Activated B cell treated with CpG ODN at 0.5 μM for 24 hours (primary cell): Measurements from ENCODE around the gene PGRMC1. TPM values are rescaled to one million over a fixed set of nuclear protein-coding genes. Genes with fewer than 3 reads are reported as not detected.
"Not testable (repeated sequence)": the region's sequence is repeated elsewhere in the genome, so short reads cannot be mapped to it uniquely, and the experiment has no call there.

ENCODE experiments used
- ATAC-seq: fragments of 200-7000 bp; cut with Tn5 transposase; one replicate; pipeline ENCODE4 v1.10.0; 2021; ENCODE audit warnings: low read depth, mild to moderate bottlenecking, moderate library complexity
- CTCF ChIA-PET: fragments of 350-600 bp; sonication (Branson Sonifier 250); formaldehyde crosslinking; loops from one replicate; lab custom pipeline; 2021; ENCODE audit warnings: antibody characterized with exemption; lab: Charles Lee
- POLR2A ChIA-PET: fragments of 350-600 bp; sonication (Branson Sonifier 250); formaldehyde crosslinking; loops from one replicate; lab custom pipeline; 2021; ENCODE audit warnings: antibody characterized with exemption; lab: Charles Lee
- DNase-seq: peaks from one replicate; pipeline ENCODE4 v3.0.0; 2022
- H3K27ac Mint-ChIP-seq: one replicate; pipeline ENCODE4 v1.8.0; 2020; ENCODE audit warnings: mixed read lengths
- H3K27me3 Mint-ChIP-seq: one replicate; pipeline ENCODE4 v1.8.0; 2021; ENCODE audit warnings: mixed read lengths
- H3K36me3 Mint-ChIP-seq: one replicate; pipeline ENCODE4 v1.8.0; 2021; ENCODE audit warnings: low read depth, mixed read lengths
- H3K4me1 Mint-ChIP-seq: one replicate; pipeline ENCODE4 v1.8.0; 2021; ENCODE audit warnings: mixed read lengths
- H3K4me3 Mint-ChIP-seq: one replicate; pipeline ENCODE4 v1.8.0; 2020; ENCODE audit warnings: mild to moderate bottlenecking, mixed read lengths
- H3K9me3 Mint-ChIP-seq: one replicate; pipeline ENCODE4 v1.8.0; 2020; ENCODE audit warnings: mixed read lengths
- intact Hi-C: fragments of 100-400 bp; cut with micrococcal nuclease; formaldehyde crosslinking; loops from one replicate; pipeline ENCODE4 v1.15.1; 2024
- total RNA-seq: library from RNA; stranded (reverse); gene quantifications from 2 replicates; pipeline ENCODE4 v1.2.3, GENCODE V29; 2022
- TF ChIP-seq, protein P1 (sequence below): fragments of 200-600 bp; IDR thresholded peaks from one replicate; pipeline ENCODE4 v1.8.0; 2022; ENCODE audit warnings: antibody characterized with exemption, mild to moderate bottlenecking

Gene PGRMC1
- total RNA-seq, 1 donor from 2014 or later: 9.8 TPM

DNA sequence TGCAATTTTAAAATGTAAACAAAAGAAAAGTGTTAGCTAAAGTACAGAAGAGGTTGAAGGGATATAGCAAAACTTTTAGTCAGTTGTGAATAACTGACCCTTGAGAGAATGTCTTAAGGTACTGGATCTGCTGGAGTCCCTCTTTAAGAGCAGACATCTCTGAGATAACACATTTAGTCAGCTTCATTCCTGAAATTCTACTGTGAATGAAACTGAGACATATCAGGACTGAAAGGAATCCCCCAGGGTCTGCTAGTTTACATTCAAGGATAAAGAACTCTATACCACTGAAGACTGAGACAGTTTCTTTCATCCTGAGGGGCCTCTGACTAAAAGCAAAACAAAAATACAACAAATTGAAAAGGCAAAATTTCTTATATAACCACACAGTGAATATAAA lies 54.4 kb downstream of the PGRMC1 start:
- TF ChIP-seq, protein P1, sequence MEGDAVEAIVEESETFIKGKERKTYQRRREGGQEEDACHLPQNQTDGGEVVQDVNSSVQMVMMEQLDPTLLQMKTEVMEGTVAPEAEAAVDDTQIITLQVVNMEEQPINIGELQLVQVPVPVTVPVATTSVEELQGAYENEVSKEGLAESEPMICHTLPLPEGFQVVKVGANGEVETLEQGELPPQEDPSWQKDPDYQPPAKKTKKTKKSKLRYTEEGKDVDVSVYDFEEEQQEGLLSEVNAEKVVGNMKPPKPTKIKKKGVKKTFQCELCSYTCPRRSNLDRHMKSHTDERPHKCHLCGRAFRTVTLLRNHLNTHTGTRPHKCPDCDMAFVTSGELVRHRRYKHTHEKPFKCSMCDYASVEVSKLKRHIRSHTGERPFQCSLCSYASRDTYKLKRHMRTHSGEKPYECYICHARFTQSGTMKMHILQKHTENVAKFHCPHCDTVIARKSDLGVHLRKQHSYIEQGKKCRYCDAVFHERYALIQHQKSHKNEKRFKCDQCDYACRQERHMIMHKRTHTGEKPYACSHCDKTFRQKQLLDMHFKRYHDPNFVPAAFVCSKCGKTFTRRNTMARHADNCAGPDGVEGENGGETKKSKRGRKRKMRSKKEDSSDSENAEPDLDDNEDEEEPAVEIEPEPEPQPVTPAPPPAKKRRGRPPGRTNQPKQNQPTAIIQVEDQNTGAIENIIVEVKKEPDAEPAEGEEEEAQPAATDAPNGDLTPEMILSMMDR: no peak
- Mint-ChIP-seq H3K36me3 (no peaks in the 10 kb centered on the region), H3K4me3 (no peak overlapping the region), H3K27ac (no peak overlapping the region), H3K27me3 (peaks cover 2% of the 10 kb centered on the region), H3K9me3 (no peaks in the 10 kb centered on the region), H3K4me1 (no peaks in the 10 kb centered on the region)
- intact Hi-C loops: no loop called here
- DNase-seq: no peak
- CTCF ChIA-PET: no interaction called here
- no peak for ATAC-seq
- POLR2A ChIA-PET: no interaction called here

DNA sequence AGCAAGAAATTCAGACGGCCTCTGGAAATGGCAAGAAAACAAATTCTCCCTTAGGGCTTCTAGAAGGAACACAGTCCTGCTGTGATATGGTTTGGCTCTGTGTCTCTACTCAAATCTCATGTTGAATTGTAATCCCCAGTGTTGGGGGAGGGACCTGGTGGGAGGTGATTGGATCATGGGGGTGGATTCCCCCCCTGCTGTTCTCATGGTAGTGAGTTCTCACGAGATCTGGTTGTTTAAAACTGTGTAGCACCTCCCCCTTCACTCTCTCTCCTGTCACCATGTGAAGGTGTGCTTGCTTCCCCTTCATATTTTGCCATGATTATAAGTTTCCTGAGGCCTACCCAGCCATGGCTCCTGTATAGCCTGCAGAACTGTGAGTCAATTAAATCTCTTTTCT lies 55.2 kb downstream of the PGRMC1 start:
- H3K4me3 Mint-ChIP-seq, intact Hi-C loops, ATAC-seq, POLR2A ChIA-PET, CTCF ChIA-PET, H3K9me3 Mint-ChIP-seq, DNase-seq, H3K27me3 Mint-ChIP-seq, H3K36me3 Mint-ChIP-seq, H3K4me1 Mint-ChIP-seq, H3K27ac Mint-ChIP-seq: not testable (repeated sequence)

DNA sequence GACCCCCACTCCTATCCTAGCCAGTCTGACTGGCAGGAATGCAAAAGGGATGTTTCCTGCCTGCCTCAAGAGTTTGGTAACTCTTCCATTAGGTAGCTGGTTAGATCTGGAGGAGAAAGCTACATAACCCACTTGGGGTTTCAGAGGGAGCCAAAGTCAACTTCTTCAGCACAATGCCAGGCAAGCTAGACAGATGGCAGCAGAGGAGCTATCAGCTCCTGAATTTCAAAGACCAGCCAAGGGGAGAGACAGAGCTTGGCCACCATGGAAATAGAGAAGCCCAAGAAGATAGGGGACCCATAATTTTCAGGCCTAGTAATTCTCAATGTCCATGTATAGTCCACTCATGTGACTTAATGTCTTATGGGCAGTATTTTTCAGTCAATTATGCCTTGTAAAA lies 56.4 kb downstream of the PGRMC1 start:
- Mint-ChIP-seq H3K4me1 (no peaks in the 10 kb centered on the region), H3K27me3 (peaks cover 2% of the 10 kb centered on the region), H3K9me3 (no peaks in the 10 kb centered on the region), H3K27ac (no peak overlapping the region), H3K36me3 (no peaks in the 10 kb centered on the region), H3K4me3 (no peak overlapping the region)
- ChIA-PET POLR2A (no interaction called here), CTCF (no interaction called here)
- DNase-seq: no peak
- no peak for ATAC-seq
- TF ChIP-seq, protein P1: no peak
- intact Hi-C loops: no loop called here

Other genes starting within 250 kb of the PGRMC1 start
- gene CT47C1, start 163.3 kb upstream of the PGRMC1 start, total RNA-seq: not detected in 2 replicates
- not detected in 2 replicates for gene KIAA1210, start 108.5 kb upstream of the PGRMC1 start, total RNA-seq
- gene SLC25A43, start 163.1 kb downstream of the PGRMC1 start, total RNA-seq: 11.0 and 11.9 TPM in 2 replicates
- 300 and 321 TPM in 2 replicates for gene SLC25A5, start 232.2 kb downstream of the PGRMC1 start, total RNA-seq